ENCODE results near the gene IRF7.
"Not testable (repeated sequence)": the region's sequence is repeated elsewhere in the genome, so short reads cannot be mapped to it uniquely, and the experiment has no call there.

Gene IRF7

GRCh38 chr11:579830-580601 is 35.7 kb downstream of the IRF7 start:
- no peak for DNase-seq

- no peak for DNase-seq
Measured at GRCh38 chr11:578276-579035, 37.3 kb downstream of the IRF7 start.

GRCh38 chr11:577611-577894 is 38.2 kb downstream of the IRF7 start:
- DNase-seq, result no peak

GRCh38 chr11:576811-577610 is 38.7 kb downstream of the IRF7 start:
- no peak for DNase-seq

- DNase-seq, result peak; percentile 94
Measured at GRCh38 chr11:575996-576768, 39.6 kb downstream of the IRF7 start, which contains the start of gene PHRF1. TSS of gene PHRF1 (plus strand) at chr11:576470. CDS start at chr11:581513, 5,043 bp downstream.

GRCh38 chr11:575313-575995 is 40.3 kb downstream of the IRF7 start:
- DNase-seq, result no peak

GRCh38 chr11:574632-575312 is 41.0 kb downstream of the IRF7 start:
- DNase-seq, result no peak

GRCh38 chr11:574031-574570 is 41.6 kb downstream of the IRF7 start:
- not testable (repeated sequence) for DNase-seq

GRCh38 chr11:573146-573759 is 42.5 kb downstream of the IRF7 start:
- DNase-seq, result no peak

GRCh38 chr11:571802-572185 is 44.0 kb downstream of the IRF7 start:
- DNase-seq, result no peak

- DNase-seq, result no peak
Measured at GRCh38 chr11:569158-569885, 46.4 kb downstream of the IRF7 start.

- peak; percentile 86 for DNase-seq
Measured at GRCh38 chr11:568306-569157, 47.2 kb downstream of the IRF7 start.

- DNase-seq, result no peak
Measured at GRCh38 chr11:567629-568292, 48.0 kb downstream of the IRF7 start.

- no peak for DNase-seq
Measured at GRCh38 chr11:567011-567628, 48.6 kb downstream of the IRF7 start.

- no peak for DNase-seq
Measured at GRCh38 chr11:565921-566509, 49.7 kb downstream of the IRF7 start.

- no peak for DNase-seq
Measured at GRCh38 chr11:563812-564578, 51.8 kb downstream of the IRF7 start.

Measured in T-helper 9 cell (primary cell).